HL-60/S4 treated with phorbol 12-myristate 13-acetate at 8.2 ng/mL for 4 days and 3 days (cell line): ENCODE data around the gene SLC29A1.

Experiments
- in situ Hi-C: fragments of 300-500 bp; cut with MboI; formaldehyde crosslinking; loops from 2 replicates; pipeline ENCODE4 v1.15.0; 2022; ENCODE audit warnings: low sequenced_read_pairs

SLC29A1 gene

GRCh38 chr6:44265007-44265721, 41.8 kb downstream of the SLC29A1 start, which contains the start of gene NFKBIE:
TSS of gene NFKBIE (minus strand) at chr6:44265551. CDS start at chr6:44265346, 205 bp downstream.
- in situ Hi-C loops, result no loop called here

- in situ Hi-C loops, result no loop called here
These were observed 42.4 kb downstream of the SLC29A1 start for GRCh38 chr6:44265722-44266233.

GRCh38 chr6:44266347-44266746, 43.0 kb downstream of the SLC29A1 start:
- in situ Hi-C loops, result no loop called here

GRCh38 chr6:44267252-44267651, 43.9 kb downstream of the SLC29A1 start:
- in situ Hi-C loops, result no loop called here

- in situ Hi-C loops, result no loop called here
These were observed 44.8 kb downstream of the SLC29A1 start for GRCh38 chr6:44268095-44268628.

- in situ Hi-C loops, result no loop called here
These were observed 46.0 kb downstream of the SLC29A1 start for GRCh38 chr6:44269178-44269920.

GRCh38 chr6:44269921-44270525, 46.6 kb downstream of the SLC29A1 start, which contains the start of gene TMEM151B:
TSS of gene TMEM151B (plus strand) at chr6:44270450. CDS start at chr6:44270743, 293 bp downstream.
- in situ Hi-C loops, result no loop called here

- in situ Hi-C loops, result no loop called here
These were observed 47.4 kb downstream of the SLC29A1 start for GRCh38 chr6:44270526-44271405.

- in situ Hi-C loops, result no loop called here
These were observed 48.0 kb downstream of the SLC29A1 start for GRCh38 chr6:44271406-44271723.

- in situ Hi-C loops, result no loop called here
These were observed 48.5 kb downstream of the SLC29A1 start for GRCh38 chr6:44271914-44272313.

- in situ Hi-C loops, result no loop called here
These were observed 49.1 kb downstream of the SLC29A1 start for GRCh38 chr6:44272529-44272928.

- in situ Hi-C loops, result no loop called here
These were observed 49.7 kb downstream of the SLC29A1 start for GRCh38 chr6:44272999-44273566.

- in situ Hi-C loops, result no loop called here
These were observed 50.2 kb downstream of the SLC29A1 start for GRCh38 chr6:44273617-44274016.

- in situ Hi-C loops, result no loop called here
These were observed 51.9 kb downstream of the SLC29A1 start for GRCh38 chr6:44275271-44275748.

GRCh38 chr6:44275749-44276648, 52.6 kb downstream of the SLC29A1 start:
- in situ Hi-C loops, result no loop called here

- in situ Hi-C loops, result no loop called here
These were observed 53.6 kb downstream of the SLC29A1 start for GRCh38 chr6:44276667-44277640.

- in situ Hi-C loops, result no loop called here
These were observed 54.4 kb downstream of the SLC29A1 start for GRCh38 chr6:44277763-44278162.

GRCh38 chr6:44278315-44278714, 54.9 kb downstream of the SLC29A1 start:
- in situ Hi-C loops, result no loop called here
